ENCODE results near the gene TBC1D30. TPM values are rescaled to one million over a fixed set of nuclear protein-coding genes. Genes with fewer than 3 reads are reported as not detected.
A peak's percentile ranks its signal among the peaks of the same experiment; 100 is the strongest.

Gene TBC1D30
- total RNA-seq, 1 donor from 2014 or later: 53.0 TPM

DNA sequence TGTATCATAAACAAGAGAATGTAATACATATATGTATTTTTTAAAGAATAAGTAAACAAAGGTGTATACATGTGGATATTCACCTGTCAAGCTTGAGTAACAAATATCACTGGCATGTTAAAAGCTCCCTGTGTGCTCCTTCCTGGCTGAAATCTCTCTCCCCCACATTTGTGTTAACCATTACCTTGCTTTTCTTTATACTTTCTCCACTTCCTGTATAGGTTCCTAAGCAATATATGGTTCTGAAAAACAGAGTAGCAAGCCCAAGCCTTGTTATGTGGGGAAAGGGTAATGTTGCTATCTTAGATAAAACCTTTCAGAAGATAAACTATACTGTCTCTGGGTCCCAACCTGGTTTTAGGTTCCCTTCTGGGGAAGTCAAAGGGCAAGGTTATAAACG lies 32.3 kb upstream of the TBC1D30 start:
- TF ChIP-seq, protein P1, sequence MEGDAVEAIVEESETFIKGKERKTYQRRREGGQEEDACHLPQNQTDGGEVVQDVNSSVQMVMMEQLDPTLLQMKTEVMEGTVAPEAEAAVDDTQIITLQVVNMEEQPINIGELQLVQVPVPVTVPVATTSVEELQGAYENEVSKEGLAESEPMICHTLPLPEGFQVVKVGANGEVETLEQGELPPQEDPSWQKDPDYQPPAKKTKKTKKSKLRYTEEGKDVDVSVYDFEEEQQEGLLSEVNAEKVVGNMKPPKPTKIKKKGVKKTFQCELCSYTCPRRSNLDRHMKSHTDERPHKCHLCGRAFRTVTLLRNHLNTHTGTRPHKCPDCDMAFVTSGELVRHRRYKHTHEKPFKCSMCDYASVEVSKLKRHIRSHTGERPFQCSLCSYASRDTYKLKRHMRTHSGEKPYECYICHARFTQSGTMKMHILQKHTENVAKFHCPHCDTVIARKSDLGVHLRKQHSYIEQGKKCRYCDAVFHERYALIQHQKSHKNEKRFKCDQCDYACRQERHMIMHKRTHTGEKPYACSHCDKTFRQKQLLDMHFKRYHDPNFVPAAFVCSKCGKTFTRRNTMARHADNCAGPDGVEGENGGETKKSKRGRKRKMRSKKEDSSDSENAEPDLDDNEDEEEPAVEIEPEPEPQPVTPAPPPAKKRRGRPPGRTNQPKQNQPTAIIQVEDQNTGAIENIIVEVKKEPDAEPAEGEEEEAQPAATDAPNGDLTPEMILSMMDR (IDR thresholded peaks at IDR 0.05): no peak
- DNase-seq (ENCODE audit: low spot score in 2 of 2): no peak
- H3K36me3 ChIP-seq: no peaks in the 10 kb centered on the region
- H3K4me3 ChIP-seq: no peak overlapping the region
- no peaks in the 10 kb centered on the region for H3K4me1 ChIP-seq
- H3K27ac ChIP-seq: no peak overlapping the region
- no peaks in the 10 kb centered on the region for H3K9me3 ChIP-seq
- intact Hi-C loops (cut with DNase I): no loop called here
- no peaks in the 10 kb centered on the region for H3K27me3 ChIP-seq

DNA sequence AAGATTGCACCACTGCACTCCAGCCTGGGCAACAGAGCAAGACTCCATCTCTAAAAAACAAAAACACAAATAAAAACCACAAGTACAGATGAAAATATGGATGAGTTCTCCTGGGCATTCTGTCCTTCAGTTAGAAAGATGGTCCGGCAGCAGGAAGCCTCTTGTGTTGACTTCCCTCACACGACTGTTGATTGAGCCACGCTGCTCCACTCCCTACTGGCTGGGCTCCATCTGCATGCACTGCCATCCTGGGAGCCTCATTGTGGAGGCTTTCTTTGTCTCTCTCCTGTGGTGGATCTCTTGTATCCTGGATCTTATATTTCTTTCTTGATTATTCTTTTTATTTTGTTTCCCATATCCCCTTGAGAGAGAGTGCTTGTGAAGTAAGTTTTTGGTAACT lies 30.8 kb upstream of the TBC1D30 start:
- intact Hi-C loops (cut with DNase I): no loop called here
- Histone ChIP-seq H3K27ac (no peak overlapping the region), H3K4me1 (no peaks in the 10 kb centered on the region), H3K36me3 (no peaks in the 10 kb centered on the region), H3K4me3 (no peak overlapping the region), H3K9me3 (no peaks in the 10 kb centered on the region), H3K27me3 (no peaks in the 10 kb centered on the region)
- no peak for DNase-seq (ENCODE audit: low spot score in 2 of 2)
- TF ChIP-seq, protein P1 (IDR thresholded peaks at IDR 0.05): no peak

DNA sequence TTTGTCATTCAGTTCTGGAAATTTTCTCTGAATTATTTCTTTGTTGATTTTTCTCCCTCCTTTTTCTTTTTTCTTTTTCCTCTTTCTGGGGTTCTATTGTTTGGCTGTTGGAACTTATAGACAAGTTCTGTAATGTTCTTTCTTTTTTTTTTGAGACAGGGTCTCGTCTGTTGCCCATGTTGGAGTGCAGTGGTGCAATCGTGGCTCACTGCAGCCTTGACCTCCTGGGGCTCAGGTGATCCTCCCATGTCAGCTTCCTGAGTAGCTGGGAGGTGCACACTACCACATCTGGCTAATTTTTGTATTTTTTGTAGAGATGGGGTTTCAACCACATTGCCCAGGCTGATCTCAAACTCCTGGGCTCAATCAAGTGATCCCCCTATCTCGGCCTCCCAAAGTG lies 30.1 kb upstream of the TBC1D30 start:
- Histone ChIP-seq H3K36me3 (no peaks in the 10 kb centered on the region), H3K4me3 (no peak overlapping the region), H3K27ac (no peak overlapping the region), H3K4me1 (no peaks in the 10 kb centered on the region), H3K27me3 (no peaks in the 10 kb centered on the region), H3K9me3 (no peaks in the 10 kb centered on the region)
- intact Hi-C loops (cut with DNase I): no loop called here
- TF ChIP-seq, protein P1 (IDR thresholded peaks at IDR 0.05): no peak
- DNase-seq (ENCODE audit: low spot score in 2 of 2): no peak

DNA sequence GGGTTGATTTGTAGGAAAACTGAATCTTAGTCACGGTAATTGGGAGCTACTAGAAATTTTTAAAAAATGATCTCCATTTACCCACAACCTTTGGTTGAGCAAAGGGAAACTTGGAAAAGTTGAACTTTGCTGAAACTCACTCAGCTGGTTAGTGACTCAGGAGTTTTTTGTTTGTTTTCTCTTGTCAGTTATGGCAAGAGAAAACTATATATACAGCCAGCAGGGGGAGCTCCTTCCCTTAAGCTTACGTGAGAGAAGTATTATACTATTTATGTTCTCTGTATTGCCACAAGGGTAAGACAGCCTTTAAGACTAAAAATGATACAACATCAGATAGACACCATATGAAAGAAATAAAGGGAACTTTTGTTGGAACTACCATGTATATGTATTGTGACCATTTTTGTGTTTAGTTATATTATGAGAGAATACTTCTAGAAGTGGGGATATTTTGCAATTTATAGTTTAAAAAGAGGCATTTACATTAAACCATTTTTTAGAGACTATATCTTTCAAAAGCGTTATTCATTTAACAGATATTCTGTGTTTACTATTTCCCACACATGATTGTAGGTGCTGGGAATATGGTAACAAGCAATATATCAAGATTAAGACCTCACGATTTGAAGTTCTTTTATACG lies 28.1 kb upstream of the TBC1D30 start:
- intact Hi-C loops (cut with DNase I): no loop called here
- TF ChIP-seq, protein P1 (IDR thresholded peaks at IDR 0.05): peak; percentile 45 to 74 (median 72)
- Histone ChIP-seq H3K27me3 (no peaks in the 10 kb centered on the region), H3K4me3 (no peak overlapping the region), H3K27ac (no peak overlapping the region), H3K4me1 (no peaks in the 10 kb centered on the region), H3K36me3 (no peaks in the 10 kb centered on the region), H3K9me3 (no peaks in the 10 kb centered on the region)
- DNase-seq (ENCODE audit: low spot score in 2 of 2): peak in 1 of 2 donors; percentile 81

DNA sequence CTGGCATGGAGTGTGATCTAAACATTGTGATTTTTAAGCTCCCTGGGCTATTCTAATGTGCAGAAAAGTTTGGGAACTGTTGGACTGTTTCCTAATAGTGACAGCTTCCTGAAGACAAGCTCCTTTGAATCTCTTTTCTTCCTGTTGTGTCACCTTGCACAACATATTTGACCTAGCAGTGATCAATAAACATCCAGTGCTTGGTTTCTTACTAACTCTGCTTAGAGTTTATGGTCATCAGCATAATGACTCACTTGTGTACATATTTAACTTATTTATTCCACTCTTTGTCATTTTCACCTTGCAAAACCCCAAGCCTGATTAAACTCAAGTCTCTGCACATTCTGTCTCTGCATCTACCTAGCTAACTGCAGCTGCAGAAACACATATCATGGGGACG lies 27.3 kb upstream of the TBC1D30 start:
- DNase-seq (ENCODE audit: low spot score in 2 of 2): no peak
- H3K27ac ChIP-seq: no peak overlapping the region
- H3K4me1 ChIP-seq: no peaks in the 10 kb centered on the region
- H3K27me3 ChIP-seq: no peaks in the 10 kb centered on the region
- TF ChIP-seq, protein P1 (IDR thresholded peaks at IDR 0.05): no peak
- intact Hi-C loops (cut with DNase I): no loop called here
- no peaks in the 10 kb centered on the region for H3K9me3 ChIP-seq
- no peaks in the 10 kb centered on the region for H3K36me3 ChIP-seq
- H3K4me3 ChIP-seq: no peak overlapping the region

DNA sequence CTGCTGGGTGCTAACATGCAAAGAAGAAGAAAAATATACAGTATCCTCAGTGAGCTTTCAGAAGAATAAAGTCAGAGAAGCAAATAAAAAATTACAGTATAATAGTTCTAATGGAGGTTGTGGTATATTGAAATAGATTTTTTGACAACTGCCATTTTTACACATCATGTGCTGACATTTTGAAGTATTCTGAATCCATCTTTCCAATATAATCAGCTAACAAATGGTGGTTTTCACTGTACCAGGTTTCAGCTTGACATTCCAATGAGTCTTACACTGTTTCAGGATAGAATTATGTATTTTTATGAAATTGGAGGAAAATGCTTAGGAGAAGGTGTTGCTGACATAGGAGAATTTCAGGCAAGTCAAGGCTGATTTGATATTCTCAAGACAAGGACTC lies 26.3 kb upstream of the TBC1D30 start:
- intact Hi-C loops (cut with DNase I): no loop called here
- Histone ChIP-seq H3K9me3 (no peaks in the 10 kb centered on the region), H3K36me3 (no peaks in the 10 kb centered on the region), H3K4me3 (no peak overlapping the region), H3K27me3 (no peaks in the 10 kb centered on the region), H3K4me1 (no peaks in the 10 kb centered on the region), H3K27ac (no peak overlapping the region)
- DNase-seq (ENCODE audit: low spot score in 2 of 2): no peak
- TF ChIP-seq, protein P1 (IDR thresholded peaks at IDR 0.05): no peak
